NCI-H1092 (cell line): ENCODE data around the gene TSPAN3.

Experiments used
- DNase-seq: peaks from one replicate; lab custom pipeline; 2025; lab: John Stamatoyannopoulos, UW

Gene TSPAN3

GRCh38 chr15:77033729-77034671 lies 36.9 kb downstream of the TSPAN3 start:
- no peak for DNase-seq

- DNase-seq: no peak
These were observed 37.5 kb downstream of the TSPAN3 start for GRCh38 chr15:77033417-77033728.

- no peak for DNase-seq
These were observed 38.1 kb downstream of the TSPAN3 start for GRCh38 chr15:77032647-77033416.

- DNase-seq: no peak
These were observed 38.8 kb downstream of the TSPAN3 start for GRCh38 chr15:77032052-77032646.

GRCh38 chr15:77031376-77032050 lies 39.4 kb downstream of the TSPAN3 start:
- peak; percentile 25 for DNase-seq

GRCh38 chr15:77030928-77031375 lies 40.0 kb downstream of the TSPAN3 start:
- DNase-seq: no peak

DNA sequence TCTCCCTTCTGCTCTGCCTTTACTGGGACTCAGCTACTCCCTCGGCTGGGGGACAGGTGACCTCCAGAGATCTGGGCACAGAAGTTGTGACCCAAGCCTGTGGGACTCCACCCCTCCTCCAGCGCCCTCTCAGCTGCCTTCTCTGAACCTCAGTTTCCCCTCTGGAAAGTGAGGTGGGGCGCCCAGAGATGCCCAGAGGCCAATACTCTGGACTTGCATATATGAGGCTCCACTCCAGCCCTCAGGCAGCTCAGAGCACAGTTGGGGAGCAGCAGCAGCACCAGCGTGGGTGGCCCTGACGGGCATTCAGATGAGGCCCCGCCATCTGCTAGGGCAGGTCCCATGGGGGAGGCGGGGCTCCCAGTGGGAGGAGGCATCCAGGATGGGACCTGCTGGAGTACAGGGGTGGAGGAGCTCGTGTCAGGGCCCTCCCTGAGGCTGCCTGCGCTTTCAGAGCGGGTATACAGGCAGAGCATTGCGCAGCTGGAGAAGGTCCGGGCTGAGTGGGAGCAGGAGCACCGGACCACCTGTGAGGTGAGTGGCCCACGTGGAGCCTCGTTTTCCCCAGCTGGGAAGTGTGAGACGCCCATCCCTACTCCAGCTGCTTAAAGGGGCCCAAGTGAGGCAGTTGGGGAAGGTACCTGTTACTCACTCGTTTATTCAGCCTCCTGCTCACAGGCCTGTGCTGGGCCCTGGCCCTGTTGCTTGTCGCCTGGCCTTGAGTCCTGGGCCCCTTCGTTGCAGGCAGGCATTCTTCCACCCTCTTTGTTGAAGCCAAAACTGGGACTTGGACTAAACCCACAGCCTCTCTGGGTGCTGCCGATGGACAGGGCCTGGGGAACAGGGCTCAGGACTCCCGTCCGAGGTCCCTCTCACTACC lies 40.6 kb downstream of the TSPAN3 start:
- DNase-seq: no peak

DNA sequence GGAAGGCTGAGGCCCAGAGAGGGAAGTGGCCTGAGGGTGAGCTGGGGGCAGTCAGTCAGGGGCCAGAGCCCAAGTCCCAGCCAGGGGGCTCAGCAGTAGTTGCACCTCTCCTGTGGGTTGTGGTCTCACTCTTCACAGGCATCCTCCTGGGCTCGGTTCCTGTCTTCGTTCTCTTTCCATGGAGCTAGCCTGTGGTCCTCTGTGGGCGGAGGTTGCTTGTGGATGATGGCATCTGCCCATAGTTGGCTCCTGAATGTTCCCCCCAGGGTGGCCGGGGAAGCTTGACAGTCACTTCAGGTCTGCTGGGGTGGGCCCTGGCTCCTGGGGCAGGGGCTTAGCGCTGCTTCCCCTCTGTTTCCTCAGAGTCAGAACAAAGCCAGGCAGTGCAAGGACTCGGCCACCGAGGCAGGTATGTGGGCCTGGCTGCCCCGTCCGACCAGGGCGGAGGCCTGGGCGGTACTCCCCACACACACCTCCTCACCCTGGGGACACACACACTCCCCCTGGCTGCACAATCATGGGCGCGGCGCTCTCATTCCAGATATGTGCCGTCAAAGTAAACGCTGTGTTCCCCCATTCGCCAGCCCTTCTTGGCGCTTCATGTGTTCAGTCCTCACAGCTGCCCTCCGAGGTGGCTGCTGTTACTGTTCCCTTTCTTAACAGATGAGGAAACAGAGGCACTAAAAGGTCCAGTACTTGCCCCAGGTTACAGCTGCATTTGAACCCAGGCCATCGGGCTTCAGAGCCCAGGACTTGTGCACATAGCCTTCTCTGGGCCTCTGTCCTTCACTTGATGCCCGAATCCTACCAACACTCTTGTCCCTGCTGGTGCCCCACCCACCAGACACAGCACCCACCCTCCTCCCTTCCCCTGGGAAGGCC lies 41.5 kb downstream of the TSPAN3 start:
- no peak for DNase-seq

GRCh38 chr15:77028451-77029165 lies 42.3 kb downstream of the TSPAN3 start:
- DNase-seq: no peak

DNA sequence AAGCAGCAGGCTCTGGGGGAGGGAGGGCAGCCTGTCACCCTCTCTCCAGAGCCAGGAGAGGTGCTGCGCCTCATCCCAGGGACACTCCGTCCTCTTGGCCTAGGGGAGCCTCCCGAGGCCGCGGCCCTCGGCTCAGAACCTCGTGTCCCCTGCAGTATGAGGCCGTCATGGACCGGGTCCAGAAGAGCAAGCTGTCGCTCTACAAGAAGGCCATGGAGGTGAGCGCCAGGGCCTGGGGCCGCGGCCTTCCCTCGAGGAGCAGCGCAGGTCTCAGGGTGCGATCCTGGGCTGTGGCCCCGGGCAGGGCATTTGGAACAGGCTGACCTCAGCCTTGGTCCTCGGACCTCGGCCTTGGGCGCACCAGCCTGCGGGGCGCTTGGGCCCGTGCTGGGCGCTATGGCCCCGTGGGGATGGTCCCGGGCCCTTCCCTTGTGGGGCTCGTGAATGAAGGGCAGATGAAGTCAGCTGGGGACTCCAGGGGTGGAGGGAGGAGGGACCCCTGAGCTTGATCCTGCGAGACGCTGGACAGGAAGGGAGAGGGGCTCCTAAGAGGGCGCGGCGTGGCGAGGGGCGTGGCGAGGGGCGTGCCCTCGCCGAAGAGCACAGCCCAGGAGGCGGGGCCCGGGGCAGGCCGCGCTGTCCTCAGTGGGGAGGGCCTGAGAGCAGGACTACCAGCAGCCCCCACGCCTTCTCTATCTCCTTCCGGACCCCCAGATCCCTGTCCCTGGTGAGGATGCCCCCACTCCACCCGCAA lies 43.0 kb downstream of the TSPAN3 start:
- DNase-seq: no peak

- DNase-seq: no peak
These were observed 43.7 kb downstream of the TSPAN3 start for GRCh38 chr15:77027111-77027696.

GRCh38 chr15:77026501-77027110 lies 44.3 kb downstream of the TSPAN3 start:
- DNase-seq: no peak

DNA sequence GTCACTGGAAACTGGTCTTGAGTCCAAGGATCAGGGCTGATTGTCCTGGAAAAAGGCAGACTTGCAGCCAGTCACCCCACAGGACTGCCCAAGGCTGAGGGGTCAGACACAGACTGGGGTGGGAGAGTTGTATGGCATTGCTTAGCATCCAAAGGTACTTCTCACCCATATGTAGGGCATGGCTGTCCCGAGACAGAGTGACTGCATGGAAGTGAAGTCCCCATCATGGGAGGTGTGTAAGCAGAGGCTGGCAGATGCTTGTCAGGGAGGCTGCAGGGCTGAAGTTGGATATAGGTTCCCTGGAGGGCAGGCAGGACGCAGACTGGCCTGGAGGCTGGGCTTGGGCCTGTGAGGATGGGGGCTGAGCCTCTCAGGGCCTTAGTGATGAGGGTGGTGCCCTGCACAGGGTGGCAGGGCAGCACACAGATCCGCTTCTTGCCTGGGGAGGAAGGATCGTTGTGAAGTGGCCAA lies 44.9 kb downstream of the TSPAN3 start:
- DNase-seq: no peak

DNA sequence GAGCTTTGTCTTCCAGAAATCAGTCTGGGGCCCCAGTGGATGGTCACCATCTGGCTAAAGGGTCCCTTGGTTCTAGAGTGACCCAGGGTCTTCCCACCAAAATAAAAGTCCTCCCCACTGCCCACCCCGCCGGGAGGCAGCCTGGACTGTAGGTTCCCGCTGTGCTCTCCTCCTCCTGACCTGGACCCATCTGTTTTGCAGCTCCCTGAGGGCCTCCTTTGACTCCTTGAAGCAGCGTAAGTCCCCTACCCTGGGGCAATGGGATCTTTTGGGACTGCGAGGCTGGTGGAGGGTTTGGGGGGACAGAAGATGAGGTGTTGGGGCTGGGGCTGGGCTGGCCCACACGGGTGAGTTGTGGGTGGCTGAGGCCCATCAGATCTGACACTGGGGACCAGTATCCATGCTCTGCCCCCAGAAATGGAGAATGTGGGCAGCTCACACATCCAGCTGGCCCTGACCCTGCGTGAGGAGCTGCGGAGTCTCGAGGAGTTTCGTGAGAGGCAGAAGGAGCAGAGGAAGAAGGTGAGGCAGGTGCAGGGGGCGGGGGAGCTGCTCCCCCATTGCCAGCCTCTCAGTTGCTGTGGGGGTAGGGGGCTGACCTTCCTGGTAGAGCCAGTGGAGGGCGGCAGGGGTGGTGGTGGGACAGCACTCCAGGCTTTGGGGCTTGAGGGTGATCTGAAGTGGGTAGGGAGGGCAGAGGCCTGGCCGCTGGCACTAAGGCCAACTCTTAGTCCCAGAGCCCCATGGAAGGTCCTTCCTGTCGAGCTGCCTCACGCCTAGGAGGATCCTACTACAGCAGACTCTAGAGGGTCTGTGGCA lies 45.6 kb downstream of the TSPAN3 start:
- no peak for DNase-seq

DNA sequence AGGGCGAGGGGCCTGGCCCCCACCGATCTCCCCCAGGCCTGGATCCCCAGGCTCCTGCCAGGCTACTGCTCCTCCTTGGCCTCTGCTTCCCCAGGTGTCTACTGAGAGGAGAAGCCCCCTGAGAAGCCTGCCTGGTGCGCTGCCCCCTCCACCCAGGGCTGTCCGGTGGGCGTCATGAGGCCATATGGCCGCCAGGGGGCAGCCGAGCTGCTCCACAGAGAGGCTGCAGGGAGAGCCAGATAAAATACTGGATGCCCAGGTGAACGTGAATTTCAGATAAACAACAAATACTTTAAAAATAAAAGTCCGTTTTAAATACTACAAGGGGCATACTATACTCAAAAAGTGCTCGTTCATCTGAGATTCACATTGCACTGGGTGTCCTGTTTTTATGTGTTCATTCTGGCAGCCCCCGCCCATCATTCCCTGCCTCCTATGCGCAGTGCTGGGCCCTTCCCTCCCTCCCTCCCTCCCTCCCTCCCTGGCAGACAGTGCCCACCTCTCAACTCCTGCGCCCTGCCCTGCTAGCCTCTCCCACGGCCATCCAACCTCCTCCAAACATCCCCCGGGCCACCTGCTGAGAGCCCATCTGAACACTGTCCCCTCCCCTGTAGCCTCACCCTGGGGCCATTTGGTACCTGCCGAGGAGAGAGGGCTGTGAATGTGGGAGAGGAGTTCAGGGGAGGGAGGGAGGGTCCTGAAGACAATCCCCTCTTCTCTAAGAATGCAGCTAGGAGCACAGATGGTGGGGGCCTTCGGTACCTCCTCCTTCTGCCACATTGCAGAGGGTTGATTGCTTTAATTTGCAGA lies 46.4 kb downstream of the TSPAN3 start:
- peak; percentile 31 for DNase-seq
